PC-3 (cell line): ENCODE results near the gene OGA. TPM values are rescaled to one million over a fixed set of nuclear protein-coding genes. Genes with fewer than 3 reads are reported as not detected.

Source experiments
- ATAC-seq: fragments of 200-7000 bp; cut with Tn5 transposase; 2 replicates; pipeline ENCODE4 v1.9.1; 2020; ENCODE audit warnings: mild to moderate bottlenecking, moderate library complexity
- BruUV-seq: library from RNA; stranded (reverse); fragments of 400-500 nt; replicated peaks from 2 replicates; lab custom pipeline; 2021; lab: Mats Ljungman, UMichigan
- CTCF ChIA-PET: fragments of 300-600 bp; sonication (Branson Sonifier 250); formaldehyde crosslinking; loops from one replicate; lab custom pipeline; 2022; ENCODE audit warnings: antibody characterized with exemption; lab: Charles Lee
- POLR2A ChIA-PET: fragments of 300-600 bp; sonication (Branson Sonifier 250); formaldehyde crosslinking; loops from one replicate; lab custom pipeline; 2022; ENCODE audit warnings: antibody characterized with exemption; ENCODE audit not compliant: unreplicated experiment; lab: Charles Lee
- DNase-seq: peaks from one replicate; pipeline ENCODE4 v3.0.0-alpha.2; 2015
- H2AFZ ChIP-seq: fragments of 300-600 bp; sonication (generic); 2 replicates; pipeline ENCODE4 v1.6.0; 2016; ENCODE audit warnings: antibody characterized with exemption, low read length
- H3F3A ChIP-seq: fragments of 300-600 bp; sonication (generic); one replicate; pipeline ENCODE4 v1.6.0; 2017; ENCODE audit warnings: antibody characterized with exemption, low read length, control low read depth, mild to moderate bottlenecking; ENCODE audit not compliant: unreplicated experiment
- H3K27ac ChIP-seq: fragments of 300-600 bp; sonication (generic); 2 replicates; pipeline ENCODE4 v1.5.1; 2016; ENCODE audit warnings: mild to moderate bottlenecking, low read length
- H3K27me3 ChIP-seq: fragments of 300-600 bp; sonication (generic); 2 replicates; pipeline ENCODE4 v1.6.1; 2016; ENCODE audit warnings: low read length, mixed read lengths
- H3K36me3 ChIP-seq: fragments of 300-600 bp; sonication (generic); 2 replicates; pipeline ENCODE4 v1.6.1; 2016; ENCODE audit warnings: low read depth, mixed run types, low read length, mixed read lengths
- H3K4me1 ChIP-seq: fragments of 300-600 bp; sonication (generic); 2 replicates; pipeline ENCODE4 v1.5.1; 2016; ENCODE audit warnings: low read length; ENCODE audit not compliant: insufficient read depth
- H3K4me2 ChIP-seq: fragments of 300-600 bp; sonication (generic); 2 replicates; pipeline ENCODE4 v1.6.0; 2016; ENCODE audit warnings: low read length
- H3K4me3 ChIP-seq: fragments of 300-600 bp; sonication (generic); 2 replicates; pipeline ENCODE4 v1.5.1; 2016; ENCODE audit warnings: mild to moderate bottlenecking, low read length, mixed read lengths
- H3K79me2 ChIP-seq: fragments of 300-600 bp; sonication (generic); 2 replicates; pipeline ENCODE4 v1.6.1; 2017; ENCODE audit warnings: low read length, mixed read lengths
- H3K9ac ChIP-seq: fragments of 300-600 bp; sonication (generic); 2 replicates; pipeline ENCODE4 v1.6.0; 2016; ENCODE audit warnings: mild to moderate bottlenecking, low read length
- H3K9me2 ChIP-seq: fragments of 300-600 bp; sonication (generic); replicated peaks from 2 replicates; pipeline ENCODE4 v1.6.1; 2016; ENCODE audit warnings: mixed run types, low read length, mixed read lengths
- H3K9me3 ChIP-seq: fragments of 300-600 bp; sonication (generic); 2 replicates; pipeline ENCODE4 v1.6.1; 2016; ENCODE audit warnings: low read length, mixed read lengths
- H4K20me1 ChIP-seq: fragments of 300-600 bp; sonication (generic); 2 replicates; pipeline ENCODE4 v1.6.1; 2016; ENCODE audit warnings: low read length, mixed read lengths
- EZH2 ChIP-seq: fragments of 300-600 bp; sonication (generic); IDR thresholded peaks from one replicate; pipeline ENCODE4 v1.6.1; 2017; ENCODE audit warnings: antibody characterized with exemption, mild to moderate bottlenecking, low read length; ENCODE audit not compliant: unreplicated experiment
- EZH2phosphoT487 ChIP-seq: fragments of 300-600 bp; sonication (generic); IDR thresholded peaks from 2 replicates; pipeline ENCODE4 v1.6.1; 2018; ENCODE audit warnings: mild to moderate bottlenecking, antibody characterized with exemption, low read length, borderline replicate concordance
- intact Hi-C: fragments of 100-400 bp; cut with micrococcal nuclease; formaldehyde crosslinking; loops from 2 replicates; pipeline ENCODE4 v1.9.0; 2023
- total RNA-seq: library from RNA; depleted of rRNA; stranded (reverse); fragments of >200 nt; gene quantifications from 2 replicates; pipeline ENCODE4 v1.2.3, GENCODE V29; 2014
- TF ChIP-seq, protein P1 (sequence below): fragments of 300-600 bp; sonication (generic); conservative IDR thresholded peaks from 2 replicates; pipeline ENCODE4 v1.5.1; 2017; ENCODE audit warnings: antibody characterized with exemption, low read depth, mild to moderate bottlenecking, low read length

OGA gene
- total RNA-seq, 1 experiment from 2014 or later: 42.7 TPM

- Histone ChIP-seq H4K20me1 (no peaks in the 10 kb centered on the region), H3K79me2 (no peaks in the 10 kb centered on the region)
Measured at GRCh38 chr10:101848894-101849351, 30.7 kb upstream of the OGA start.

GRCh38 chr10:101848408-101848807 is 30.2 kb upstream of the OGA start:
- TF ChIP-seq EZH2 (no peak), EZH2phosphoT487 (no peak)
- TF ChIP-seq, protein P1, sequence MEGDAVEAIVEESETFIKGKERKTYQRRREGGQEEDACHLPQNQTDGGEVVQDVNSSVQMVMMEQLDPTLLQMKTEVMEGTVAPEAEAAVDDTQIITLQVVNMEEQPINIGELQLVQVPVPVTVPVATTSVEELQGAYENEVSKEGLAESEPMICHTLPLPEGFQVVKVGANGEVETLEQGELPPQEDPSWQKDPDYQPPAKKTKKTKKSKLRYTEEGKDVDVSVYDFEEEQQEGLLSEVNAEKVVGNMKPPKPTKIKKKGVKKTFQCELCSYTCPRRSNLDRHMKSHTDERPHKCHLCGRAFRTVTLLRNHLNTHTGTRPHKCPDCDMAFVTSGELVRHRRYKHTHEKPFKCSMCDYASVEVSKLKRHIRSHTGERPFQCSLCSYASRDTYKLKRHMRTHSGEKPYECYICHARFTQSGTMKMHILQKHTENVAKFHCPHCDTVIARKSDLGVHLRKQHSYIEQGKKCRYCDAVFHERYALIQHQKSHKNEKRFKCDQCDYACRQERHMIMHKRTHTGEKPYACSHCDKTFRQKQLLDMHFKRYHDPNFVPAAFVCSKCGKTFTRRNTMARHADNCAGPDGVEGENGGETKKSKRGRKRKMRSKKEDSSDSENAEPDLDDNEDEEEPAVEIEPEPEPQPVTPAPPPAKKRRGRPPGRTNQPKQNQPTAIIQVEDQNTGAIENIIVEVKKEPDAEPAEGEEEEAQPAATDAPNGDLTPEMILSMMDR: no peak
- ChIA-PET CTCF (interaction anchor here (0.5 kb wide), 1 partner anchor 114 kb away, joined by 6 read pairs; no protein-coding TSS in a partner anchor), POLR2A (no interaction called here)
- no peaks in the 10 kb centered on the region for H4K20me1 ChIP-seq
- peak overlapping the region; percentile 41; the same call in 1 of the 2 replicates for H3K9ac ChIP-seq
- intact Hi-C loops: loop anchor here (2.0 kb wide), 1 partner anchor 30 kb away; no protein-coding TSS in a partner anchor
- H3K4me3 ChIP-seq: no peak overlapping the region
- no peaks in the 10 kb centered on the region for H3K9me3 ChIP-seq
- BruUV-seq: no TSS peak
- H2AFZ ChIP-seq: no peak overlapping the region
- no peaks in the 10 kb centered on the region for H3K79me2 ChIP-seq
- peaks cover 20% of the 10 kb centered on the region for H3K4me1 ChIP-seq
- no peaks in the 10 kb centered on the region for H3K36me3 ChIP-seq
- H3K4me2 ChIP-seq: peak overlapping the region; percentile 44; the same call in 1 of the 2 replicates
- DNase-seq (peak; percentile 49), ATAC-seq (peak; percentile 87)
- no peaks in the 10 kb centered on the region for H3K27me3 ChIP-seq
- H3K27ac ChIP-seq: peak overlapping the region; percentile 76
- no peaks in the 10 kb centered on the region for H3F3A ChIP-seq
- no peaks in the 10 kb centered on the region for H3K9me2 ChIP-seq

More at GRCh38 chr10:101848894-101849351, 30.7 kb upstream of the OGA start:
- Histone ChIP-seq H3K9me2 (no peaks in the 10 kb centered on the region), H3K36me3 (no peaks in the 10 kb centered on the region), H3K9ac (no peak overlapping the region; the same call in 1 of the 2 replicates), H3K27me3 (no peaks in the 10 kb centered on the region), H2AFZ (no peak overlapping the region), H3K4me2 (peak overlapping the region; percentile 33; the same call in 1 of the 2 replicates), H3K9me3 (no peaks in the 10 kb centered on the region), H3F3A (no peaks in the 10 kb centered on the region), H3K4me1 (peaks cover 20% of the 10 kb centered on the region), H3K27ac (peak overlapping the region; percentile 76), H3K4me3 (no peak overlapping the region)
- CTCF ChIA-PET: interaction anchor here (0.5 to 0.8 kb wide), 2 partner anchors 114 to 161 kb away, joined by 3 to 6 read pairs; no protein-coding TSS in a partner anchor
- ATAC-seq (peak; percentile 30), DNase-seq (no peak)
- POLR2A ChIA-PET: no interaction called here
- no TSS peak for BruUV-seq
- intact Hi-C loops: loop anchor here (2.0 kb wide), 1 partner anchor 30 kb away; no protein-coding TSS in a partner anchor
- no peak for TF ChIP-seq EZH2phosphoT487
- TF ChIP-seq EZH2: no peak
- TF ChIP-seq, protein P1: no peak

DNA sequence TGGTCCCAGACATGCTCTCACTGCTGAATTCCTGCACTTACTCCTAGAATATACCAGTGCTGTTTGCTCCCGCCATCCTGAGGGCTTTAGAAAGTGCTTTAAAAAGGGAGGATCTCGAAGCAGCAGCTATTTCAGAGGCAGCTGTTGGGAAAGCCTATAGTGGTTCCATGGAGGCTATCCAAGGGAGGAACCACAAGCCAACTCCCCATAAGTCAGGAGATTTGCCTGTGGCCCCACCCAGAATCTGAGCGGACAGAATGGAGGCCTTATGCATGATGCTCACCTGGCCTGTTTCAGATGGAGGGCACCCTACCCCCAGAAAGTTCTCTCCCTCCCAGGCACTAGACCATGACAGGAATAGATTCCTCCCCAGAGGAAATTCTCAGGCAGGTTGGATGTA is 27.6 kb upstream of the OGA start:
- Histone ChIP-seq H4K20me1 (no peaks in the 10 kb centered on the region), H2AFZ (no peak overlapping the region), H3K9ac (no peak overlapping the region), H3K9me2 (no peaks in the 10 kb centered on the region), H3F3A (no peaks in the 10 kb centered on the region), H3K9me3 (no peaks in the 10 kb centered on the region), H3K79me2 (no peaks in the 10 kb centered on the region), H3K4me3 (no peak overlapping the region), H3K27me3 (no peaks in the 10 kb centered on the region), H3K4me1 (peaks cover 25% of the 10 kb centered on the region), H3K27ac (no peak overlapping the region), H3K4me2 (no peak overlapping the region), H3K36me3 (no peaks in the 10 kb centered on the region)
- BruUV-seq: no TSS peak
- CTCF ChIA-PET: no interaction called here
- DNase-seq (no peak), ATAC-seq (no peak)
- POLR2A ChIA-PET: no interaction called here
- TF ChIP-seq, protein P1: no peak
- TF ChIP-seq EZH2phosphoT487 (no peak), EZH2 (no peak)
- intact Hi-C loops: no loop called here
